PFSK-1 (cell line): Measurements from ENCODE around the gene QTRT2.

Experiments used
- FOXP2 ChIP-seq: optimal IDR thresholded peaks from 2 replicates; pipeline ENCODE3; 2011; ENCODE audit warnings: borderline replicate concordance, control low read depth, inconsistent platforms; ENCODE audit not compliant: insufficient read depth; ENCODE audit errors: extremely low read length, extremely low read depth
- POLR2AphosphoS5 ChIP-seq: IDR thresholded peaks from 2 replicates; pipeline ENCODE4 v1.6.1; 2012; ENCODE audit warnings: low read depth, mild to moderate bottlenecking, control low read depth, low read length, moderate library complexity
- REST ChIP-seq, 2 experiments: IDR thresholded peaks; 2 replicates each; pipeline versions ENCODE4 v1.6.1 to v1.8.0; 2011 to 2012; ENCODE audit warnings: low read depth in 2 of 2, low read length in 2 of 2, control low read depth in 1 of 2, inconsistent platforms in 1 of 2, mild to moderate bottlenecking in 1 of 2, moderate library complexity in 1 of 2; ENCODE audit not compliant: insufficient read depth in 1 of 2
- SIN3A ChIP-seq: IDR thresholded peaks from 2 replicates; pipeline ENCODE4 v1.6.1; 2012; ENCODE audit warnings: mild to moderate bottlenecking, low read length, moderate library complexity, borderline replicate concordance; ENCODE audit not compliant: insufficient read depth
- TAF1 ChIP-seq: IDR thresholded peaks from 2 replicates; pipeline ENCODE4 v1.6.1; 2012; ENCODE audit warnings: low read length, control low read depth, borderline replicate concordance; ENCODE audit not compliant: insufficient read depth

Gene QTRT2

GRCh38 chr3:114058646-114059045 lies 2.1 kb downstream of the QTRT2 start:
- TF ChIP-seq REST (IDR thresholded peaks at IDR 0.05; ENCODE audit: insufficient read depth in 1 of 2, low read depth in 2 of 2, low read length in 2 of 2) (no peak), POLR2AphosphoS5 (no peak), SIN3A (no peak), FOXP2 (no peak), TAF1 (no peak)

GRCh38 chr3:114060906-114061655 lies 4.5 kb downstream of the QTRT2 start:
- no peak for TF ChIP-seq TAF1
- no peak for TF ChIP-seq REST (IDR thresholded peaks at IDR 0.05; ENCODE audit: insufficient read depth in 1 of 2, low read depth in 2 of 2, low read length in 2 of 2)
- TF ChIP-seq SIN3A: no peak
- TF ChIP-seq POLR2AphosphoS5: no peak
- no peak for TF ChIP-seq FOXP2

GRCh38 chr3:114067804-114068203 lies 11.3 kb downstream of the QTRT2 start:
- TF ChIP-seq REST (IDR thresholded peaks at IDR 0.05; ENCODE audit: insufficient read depth in 1 of 2, low read depth in 2 of 2, low read length in 2 of 2) (no peak), FOXP2 (no peak), TAF1 (no peak), SIN3A (no peak), POLR2AphosphoS5 (no peak)

- TF ChIP-seq POLR2AphosphoS5: no peak
- no peak for TF ChIP-seq REST (IDR thresholded peaks at IDR 0.05; ENCODE audit: insufficient read depth in 1 of 2, low read depth in 2 of 2, low read length in 2 of 2)
- no peak for TF ChIP-seq FOXP2
- no peak for TF ChIP-seq SIN3A
- no peak for TF ChIP-seq TAF1
Observed at GRCh38 chr3:114068336-114068735, 11.8 kb downstream of the QTRT2 start.

- TF ChIP-seq SIN3A (no peak), FOXP2 (no peak), POLR2AphosphoS5 (no peak), TAF1 (no peak), REST (IDR thresholded peaks at IDR 0.05; ENCODE audit: insufficient read depth in 1 of 2, low read depth in 2 of 2, low read length in 2 of 2) (no peak)
Observed at GRCh38 chr3:114071786-114072185, 15.2 kb downstream of the QTRT2 start.
